Suppressor macrophage (primary cell): ENCODE results near the gene BCL2L2.

ENCODE experiments used
- DNase-seq, 4 experiments: peaks; one replicate each; pipeline ENCODE4 v3.0.0-alpha.2; 2020 to 2022

Gene BCL2L2

DNA sequence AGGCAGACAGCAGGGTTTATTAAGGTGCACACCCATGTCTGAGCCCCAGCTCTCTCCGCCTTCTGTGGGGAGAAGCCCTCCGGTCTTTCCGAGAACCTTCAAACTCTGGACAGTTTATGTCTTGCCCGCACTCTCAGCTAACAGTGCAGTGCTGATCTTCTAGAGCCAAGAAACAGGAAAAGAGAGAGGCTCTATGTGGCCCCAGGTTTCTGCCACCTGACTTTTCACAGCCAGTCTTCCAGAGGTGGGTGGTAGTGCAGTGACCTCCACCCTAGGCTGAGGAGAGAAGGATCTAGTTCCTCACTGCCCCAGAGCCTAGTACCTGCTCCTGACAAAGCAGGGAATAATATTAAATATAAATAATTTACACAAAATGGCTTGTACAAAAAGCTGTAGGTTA is 50.0 kb downstream of the BCL2L2 start:
- DNase-seq, result no peak

DNA sequence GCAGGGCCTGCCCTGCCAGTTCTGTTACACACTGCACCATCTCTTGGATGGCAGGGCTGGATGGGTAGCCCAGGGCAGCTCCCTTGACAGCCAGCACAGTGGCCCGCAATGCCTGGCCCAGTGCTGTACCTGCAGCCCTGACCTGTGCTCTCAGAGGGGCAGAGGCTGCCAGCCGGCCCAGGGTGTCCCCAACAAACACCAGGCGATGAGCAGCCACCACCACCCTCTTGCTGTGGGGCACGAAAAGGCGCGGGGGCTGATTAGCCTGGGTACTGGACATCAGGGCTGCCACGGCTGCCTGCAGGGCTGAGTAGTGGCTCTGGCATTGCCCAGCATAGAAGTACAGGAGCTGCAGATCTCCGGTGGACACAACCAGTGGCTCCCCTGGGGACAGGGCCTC is 50.6 kb downstream of the BCL2L2 start:
- no peak for DNase-seq

DNA sequence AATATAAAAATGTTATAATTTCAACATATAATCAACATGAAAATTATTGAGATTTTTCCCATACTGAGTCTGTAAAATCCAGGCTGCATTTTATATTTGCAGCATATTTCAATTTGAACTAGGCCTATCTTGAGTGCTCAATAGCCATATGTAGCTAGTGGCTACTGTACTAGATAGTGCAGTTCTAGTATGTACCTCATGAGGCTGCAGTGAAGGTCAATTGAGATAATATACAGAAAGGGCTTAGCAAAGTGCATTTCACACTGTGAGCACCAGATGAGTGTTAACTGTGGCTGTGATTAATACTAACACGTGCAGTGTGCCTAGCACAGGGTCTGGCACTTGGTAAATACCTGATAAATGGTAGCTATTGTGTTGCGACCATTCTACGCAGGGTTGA is 51.4 kb downstream of the BCL2L2 start:
- DNase-seq, result no peak

DNA sequence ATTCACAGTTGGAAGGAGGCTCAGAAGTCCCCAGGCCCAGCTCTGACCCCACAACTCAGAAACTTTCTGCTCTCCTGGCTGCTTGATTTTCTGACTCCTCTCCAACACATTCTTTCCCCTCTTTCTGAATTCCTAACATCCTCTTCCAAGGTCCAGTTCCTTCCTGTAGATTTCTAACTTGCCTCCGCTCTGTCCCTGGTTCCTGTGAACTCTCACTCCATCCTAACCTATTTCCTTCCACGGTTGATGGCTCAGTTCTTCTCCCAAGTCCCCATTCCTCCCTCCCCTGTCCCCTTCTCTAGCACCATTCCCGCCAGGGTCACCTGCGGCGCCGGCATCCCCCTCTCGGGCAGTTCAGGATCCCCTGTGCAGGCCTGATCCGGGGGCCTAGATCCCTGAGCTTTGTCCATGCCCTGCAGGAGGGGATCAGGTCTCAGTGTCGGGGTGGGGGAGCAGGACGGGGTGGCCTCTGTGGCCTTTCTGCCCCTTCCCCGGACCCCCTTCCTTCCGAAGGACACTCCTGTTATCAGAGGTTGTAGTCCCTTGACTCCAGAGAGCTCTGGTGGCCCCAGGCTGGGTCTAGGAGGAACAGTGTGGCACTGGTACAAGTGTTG is 52.0 kb downstream of the BCL2L2 start:
- no peak for DNase-seq

DNA sequence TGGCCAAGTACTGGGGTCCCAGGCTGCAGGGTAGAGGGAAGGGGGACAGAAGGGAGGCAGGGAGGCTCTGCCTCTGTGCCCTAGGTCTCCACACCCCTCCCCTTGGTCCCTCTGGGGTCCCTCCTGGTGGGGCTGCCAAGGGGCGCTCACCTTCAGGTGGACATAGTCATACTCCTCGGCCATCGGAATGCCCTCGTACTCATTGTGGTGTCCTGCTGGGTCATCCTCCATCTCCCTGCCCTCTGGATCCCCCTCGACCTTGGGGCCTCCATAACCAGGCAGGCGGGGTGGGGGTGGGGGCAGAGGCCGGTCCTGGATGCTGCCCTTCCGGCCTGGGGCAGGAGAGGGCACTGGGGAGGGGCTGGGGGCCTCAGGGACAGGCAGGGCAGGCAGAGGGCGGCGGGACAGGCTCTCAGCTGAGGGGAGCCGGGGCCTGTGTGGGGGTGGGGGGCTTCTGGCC is 52.6 kb downstream of the BCL2L2 start:
- DNase-seq, result no peak

DNA sequence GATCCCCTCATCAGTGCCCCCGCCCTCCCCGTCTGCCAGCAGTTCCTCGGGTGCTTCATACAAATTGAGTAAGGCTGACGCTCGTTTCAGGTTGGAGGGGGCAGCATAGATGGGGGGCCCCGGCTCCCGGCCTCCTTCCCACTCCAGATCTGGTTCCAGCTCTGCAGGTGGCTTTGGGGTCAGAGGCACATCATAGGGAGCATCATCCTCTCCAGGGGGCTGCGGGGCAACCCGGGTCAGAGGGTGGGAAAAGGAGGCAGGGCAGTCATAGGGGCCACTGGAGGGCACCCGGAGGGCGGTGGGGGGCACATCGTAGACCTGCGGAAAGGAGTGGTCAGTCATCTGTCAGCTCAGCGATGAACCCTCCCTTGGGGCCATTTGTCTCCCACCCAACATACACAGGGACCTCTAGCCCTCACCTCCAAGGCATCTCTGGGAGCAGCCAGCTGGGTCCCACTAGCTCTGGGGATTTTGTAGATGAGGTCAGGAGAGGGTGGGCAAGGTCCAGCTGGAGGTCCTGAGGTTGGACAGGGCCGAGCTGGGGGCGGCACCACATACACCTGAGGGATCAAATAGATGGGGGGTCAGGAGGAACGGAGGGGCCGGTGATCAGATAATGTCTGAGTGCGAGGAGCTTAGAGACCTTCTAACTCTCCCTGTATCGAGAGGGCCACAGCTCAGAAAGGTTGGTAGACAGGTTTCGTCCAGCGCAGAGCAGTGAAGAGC is 53.3 kb downstream of the BCL2L2 start:
- no peak for DNase-seq

DNA sequence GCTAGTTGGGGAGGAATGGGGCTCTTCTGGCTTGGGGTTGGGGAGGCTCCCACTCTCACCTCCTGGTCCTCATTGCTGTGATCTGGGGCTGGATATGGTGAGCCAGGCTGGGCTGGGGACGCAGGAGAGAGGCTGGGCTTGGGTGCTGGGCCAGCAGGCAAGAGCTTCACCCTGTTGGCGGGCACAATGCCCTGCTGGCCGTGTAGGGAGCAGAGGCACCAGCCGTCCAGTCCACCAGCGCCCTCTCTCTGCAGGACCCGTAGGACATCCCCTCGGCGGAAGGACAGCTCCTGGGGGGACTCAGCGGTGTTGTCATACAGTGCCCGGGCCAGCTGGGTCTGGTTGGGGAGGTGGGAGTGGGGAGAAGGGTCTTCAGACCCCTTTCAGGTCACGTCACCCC is 53.9 kb downstream of the BCL2L2 start:
- DNase-seq, result peak in 1 of 4 experiments; percentile 15

DNA sequence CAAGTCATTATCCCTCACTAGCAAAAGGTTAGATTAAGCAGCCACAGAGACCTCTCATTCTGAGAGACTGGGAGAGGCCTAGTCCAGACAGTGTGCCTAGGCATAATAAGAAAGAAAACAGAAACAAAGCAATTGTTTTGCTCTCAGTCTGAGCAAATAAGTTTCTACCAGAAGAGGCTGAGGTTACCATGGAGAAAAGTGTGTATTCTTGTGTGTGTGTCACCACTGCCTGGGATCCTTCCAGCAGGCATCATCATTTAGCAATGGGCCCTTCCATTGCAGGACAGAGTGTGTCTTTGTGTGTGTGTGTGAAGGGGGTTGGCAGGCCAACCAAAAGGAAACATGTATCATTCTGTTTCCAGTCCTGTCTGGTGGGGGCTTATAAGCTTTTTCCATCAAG is 54.7 kb downstream of the BCL2L2 start:
- no peak for DNase-seq
